Mucosa of stomach (tissue), 1 donor: ENCODE measurements around the gene ATP11A.

Experiments
- H3K27me3 ChIP-seq: one replicate; pipeline ENCODE4 v1.7.0; 2013; ENCODE audit warnings: mild to moderate bottlenecking, low read length; ENCODE audit not compliant: control insufficient read depth, insufficient read depth
- H3K36me3 ChIP-seq: one replicate; pipeline ENCODE4 v1.7.0; 2013; ENCODE audit warnings: low read length; ENCODE audit not compliant: control insufficient read depth, insufficient read depth
- H3K4me1 ChIP-seq: one replicate; pipeline ENCODE4 v1.7.0; 2013; ENCODE audit warnings: mild to moderate bottlenecking, low read length; ENCODE audit not compliant: control insufficient read depth, insufficient read depth
- H3K4me3 ChIP-seq: one replicate; pipeline ENCODE4 v1.7.0; 2013; ENCODE audit warnings: low read length
- H3K9ac ChIP-seq: one replicate; pipeline ENCODE4 v1.7.0; 2013; ENCODE audit warnings: mild to moderate bottlenecking, low read length, moderate library complexity
- H3K9me3 ChIP-seq: one replicate; pipeline ENCODE4 v1.7.0; 2013; ENCODE audit warnings: mild to moderate bottlenecking, low read length, moderate library complexity; ENCODE audit not compliant: control insufficient read depth
- donor health status: Pancreatic carcinoma.

The ATP11A gene

DNA sequence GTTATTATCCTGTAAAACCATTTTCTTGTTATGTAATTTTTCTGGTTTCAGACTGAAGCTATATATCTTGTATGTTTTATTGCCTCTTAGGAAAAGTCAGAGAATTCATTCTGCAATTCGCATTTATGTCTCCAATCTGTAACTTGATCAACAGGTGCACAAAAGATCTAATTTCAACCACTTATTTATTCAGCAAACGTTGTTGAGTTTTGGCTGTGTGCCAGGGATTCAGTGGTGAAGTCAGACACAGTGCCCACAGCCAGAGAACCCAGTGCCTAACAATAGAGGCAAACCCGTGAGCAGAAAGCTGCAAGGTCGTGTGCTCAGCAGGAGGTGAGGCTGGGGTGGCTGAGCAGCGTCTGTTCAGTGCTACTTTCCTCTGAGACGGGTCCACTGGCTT, 159.7 kb downstream of the ATP11A start:
- Histone ChIP-seq H3K27me3 (no peaks in the 10 kb centered on the region), H3K9me3 (no peaks in the 10 kb centered on the region), H3K4me3 (no peak overlapping the region), H3K9ac (no peak overlapping the region), H3K36me3 (no peaks in the 10 kb centered on the region), H3K4me1 (no peaks in the 10 kb centered on the region)

DNA sequence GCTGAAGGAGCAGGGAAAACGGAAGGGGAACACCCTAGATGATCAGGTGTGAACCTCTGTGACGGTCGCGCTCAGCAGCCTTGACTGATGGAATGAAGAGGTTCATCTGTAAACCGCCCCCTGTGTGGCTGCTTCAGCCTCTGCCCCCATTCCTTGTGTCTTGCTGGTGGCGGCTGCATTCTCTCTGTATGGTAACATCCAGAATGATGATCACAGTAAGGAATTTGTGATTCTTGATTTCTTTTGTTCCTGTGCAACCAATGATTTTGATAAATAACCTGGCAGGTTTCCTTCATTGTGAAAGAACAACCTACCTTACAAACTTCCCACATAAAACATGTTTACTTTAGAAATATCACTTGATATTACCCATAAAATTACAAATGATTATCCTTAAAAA, 160.4 kb downstream of the ATP11A start:
- Histone ChIP-seq H3K36me3 (no peaks in the 10 kb centered on the region), H3K4me1 (no peaks in the 10 kb centered on the region), H3K9ac (no peak overlapping the region), H3K9me3 (no peaks in the 10 kb centered on the region), H3K4me3 (no peak overlapping the region), H3K27me3 (no peaks in the 10 kb centered on the region)

- H3K4me3 ChIP-seq: no peak overlapping the region
- no peaks in the 10 kb centered on the region for H3K27me3 ChIP-seq
- no peaks in the 10 kb centered on the region for H3K4me1 ChIP-seq
- H3K9me3 ChIP-seq: no peaks in the 10 kb centered on the region
- H3K36me3 ChIP-seq: no peaks in the 10 kb centered on the region
- H3K9ac ChIP-seq: no peak overlapping the region
Measured at GRCh38 chr13:112851107-112852038, 161.5 kb downstream of the ATP11A start.

GRCh38 chr13:112852392-112852791, 162.6 kb downstream of the ATP11A start:
- H3K36me3 ChIP-seq: no peaks in the 10 kb centered on the region
- no peak overlapping the region for H3K9ac ChIP-seq
- no peak overlapping the region for H3K4me3 ChIP-seq

GRCh38 chr13:112852808-112853207, 163.0 kb downstream of the ATP11A start:
- no peaks in the 10 kb centered on the region for H3K9me3 ChIP-seq
- H3K4me1 ChIP-seq: no peaks in the 10 kb centered on the region
- no peaks in the 10 kb centered on the region for H3K36me3 ChIP-seq
- no peak overlapping the region for H3K9ac ChIP-seq
- H3K27me3 ChIP-seq: no peaks in the 10 kb centered on the region
- H3K4me3 ChIP-seq: no peak overlapping the region

More at GRCh38 chr13:112852392-112852791, 162.6 kb downstream of the ATP11A start:
- Histone ChIP-seq H3K9me3 (no peaks in the 10 kb centered on the region), H3K4me1 (no peaks in the 10 kb centered on the region), H3K27me3 (no peaks in the 10 kb centered on the region)

GRCh38 chr13:112854321-112854720, 164.5 kb downstream of the ATP11A start:
- no peak overlapping the region for H3K9ac ChIP-seq
- H3K4me3 ChIP-seq: no peak overlapping the region
- no peaks in the 10 kb centered on the region for H3K9me3 ChIP-seq
- no peaks in the 10 kb centered on the region for H3K27me3 ChIP-seq
- no peaks in the 10 kb centered on the region for H3K36me3 ChIP-seq
- no peaks in the 10 kb centered on the region for H3K4me1 ChIP-seq

- Histone ChIP-seq H3K4me3 (no peak overlapping the region), H3K9me3 (no peaks in the 10 kb centered on the region), H3K36me3 (no peaks in the 10 kb centered on the region), H3K9ac (no peak overlapping the region), H3K4me1 (no peaks in the 10 kb centered on the region), H3K27me3 (no peaks in the 10 kb centered on the region)
Measured at GRCh38 chr13:112855859-112856258, 166.0 kb downstream of the ATP11A start.

DNA sequence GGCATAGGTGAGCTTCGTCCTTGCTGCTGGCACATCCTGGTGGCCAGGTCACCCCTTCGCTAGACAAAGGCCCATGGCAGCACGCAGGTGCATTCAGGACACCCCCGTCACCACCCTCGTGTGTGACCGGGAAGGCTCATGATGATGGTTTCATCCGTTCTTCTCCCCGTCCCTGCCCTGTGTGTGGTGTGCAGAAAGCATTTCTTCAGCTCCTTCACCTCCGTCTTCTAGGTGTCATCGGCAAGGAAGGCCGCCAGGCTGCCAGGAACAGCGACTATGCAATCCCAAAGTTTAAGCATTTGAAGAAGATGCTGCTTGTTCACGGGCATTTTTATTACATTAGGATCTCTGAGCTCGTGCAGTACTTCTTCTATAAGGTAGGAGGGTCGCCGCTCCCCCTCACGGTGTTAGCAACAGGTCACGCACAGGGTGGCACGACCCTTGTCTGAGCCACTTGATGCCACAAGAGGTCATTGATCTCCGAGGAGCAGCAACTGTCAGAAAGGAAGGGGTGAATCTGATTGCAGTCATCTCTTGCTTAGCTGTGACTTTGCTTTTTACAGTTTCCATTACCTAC, 168.2 kb downstream of the ATP11A start:
- Histone ChIP-seq H3K9me3 (no peaks in the 10 kb centered on the region), H3K9ac (no peak overlapping the region), H3K27me3 (no peaks in the 10 kb centered on the region), H3K4me1 (no peaks in the 10 kb centered on the region), H3K4me3 (no peak overlapping the region), H3K36me3 (no peaks in the 10 kb centered on the region)

- Histone ChIP-seq H3K9me3 (no peaks in the 10 kb centered on the region), H3K27me3 (no peaks in the 10 kb centered on the region), H3K9ac (no peak overlapping the region), H3K36me3 (no peaks in the 10 kb centered on the region), H3K4me3 (no peak overlapping the region), H3K4me1 (no peaks in the 10 kb centered on the region)
Measured at GRCh38 chr13:112859128-112859816, 169.4 kb downstream of the ATP11A start.

GRCh38 chr13:112859817-112860190, 170.0 kb downstream of the ATP11A start:
- no peaks in the 10 kb centered on the region for H3K9me3 ChIP-seq

DNA sequence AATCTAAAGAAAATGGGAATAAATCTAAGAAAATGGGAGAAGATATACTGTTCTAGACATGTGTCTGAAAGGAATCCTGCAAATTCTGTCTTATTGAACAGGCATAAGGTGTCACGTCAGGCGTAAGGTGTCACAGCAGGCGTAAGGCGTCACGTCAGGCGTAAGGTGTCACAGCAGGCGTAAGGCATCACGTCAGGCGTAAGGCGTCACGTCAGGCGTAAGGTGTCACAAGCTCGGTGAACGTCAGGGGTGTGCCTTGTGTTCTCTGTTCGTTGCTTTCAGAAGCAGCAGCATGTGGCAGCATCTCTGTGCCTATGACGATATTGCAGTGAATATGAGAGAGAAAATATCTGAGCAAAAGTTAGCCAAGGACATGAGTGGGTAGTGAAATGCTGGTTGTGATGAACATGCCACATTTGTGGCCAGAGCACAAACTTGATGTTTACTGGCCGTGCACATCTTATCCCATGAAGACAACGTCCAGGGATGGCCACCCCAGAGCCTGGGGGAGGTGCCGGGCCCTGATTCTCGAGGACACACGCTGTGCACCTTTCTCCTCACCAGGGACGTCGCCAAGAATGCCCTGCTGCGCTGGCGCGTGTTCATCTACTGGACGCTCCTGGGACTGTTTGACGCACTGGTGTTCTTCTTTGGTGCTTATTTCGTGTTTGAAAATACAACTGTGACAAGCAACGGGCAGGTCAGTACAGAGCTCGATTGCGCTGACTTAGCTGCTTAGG, 172.2 kb downstream of the ATP11A start:
- Histone ChIP-seq H3K4me3 (no peak overlapping the region), H3K36me3 (no peaks in the 10 kb centered on the region), H3K4me1 (no peaks in the 10 kb centered on the region), H3K9ac (no peak overlapping the region), H3K27me3 (no peaks in the 10 kb centered on the region), H3K9me3 (no peaks in the 10 kb centered on the region)

More at GRCh38 chr13:112859817-112860190, 170.0 kb downstream of the ATP11A start:
- H3K4me1 ChIP-seq: no peaks in the 10 kb centered on the region
- H3K9ac ChIP-seq: no peak overlapping the region
- H3K27me3 ChIP-seq: no peaks in the 10 kb centered on the region
- no peak overlapping the region for H3K4me3 ChIP-seq
- H3K36me3 ChIP-seq: no peaks in the 10 kb centered on the region
